VCaP (cell line): ENCODE data around the gene CALN1.

Source experiments
- H3K27ac ChIP-seq: fragments of 450-650 bp; 2 replicates; pipeline ENCODE4 v1.5.1; 2017
- TF ChIP-seq, protein P1 (sequence below): fragments of 450-650 bp; conservative IDR thresholded peaks from 2 replicates; pipeline ENCODE4 v1.5.1; 2017; ENCODE audit warnings: mild to moderate bottlenecking, moderate library complexity

CALN1 gene

DNA sequence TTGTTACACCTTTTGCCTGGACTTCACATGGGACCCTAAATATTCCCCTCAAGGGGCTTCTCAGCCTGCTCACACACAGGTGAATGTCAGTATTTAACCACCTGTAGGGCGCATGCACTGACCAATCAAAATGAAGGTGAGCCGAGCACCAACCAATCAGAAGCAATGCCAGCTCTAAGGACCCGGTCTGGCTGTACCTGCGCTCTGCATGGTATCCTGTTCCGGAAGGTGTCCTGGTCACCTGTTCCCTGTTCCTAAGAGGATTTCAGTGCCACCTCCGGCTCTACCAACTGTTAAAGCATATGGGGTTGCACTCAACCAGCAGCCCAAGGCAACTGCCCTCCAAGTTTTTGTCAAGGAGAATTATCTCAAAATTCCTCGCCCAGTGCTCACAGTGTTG lies 18.4 kb upstream of the CALN1 start:
- no peak overlapping the region for H3K27ac ChIP-seq
- TF ChIP-seq, protein P1, sequence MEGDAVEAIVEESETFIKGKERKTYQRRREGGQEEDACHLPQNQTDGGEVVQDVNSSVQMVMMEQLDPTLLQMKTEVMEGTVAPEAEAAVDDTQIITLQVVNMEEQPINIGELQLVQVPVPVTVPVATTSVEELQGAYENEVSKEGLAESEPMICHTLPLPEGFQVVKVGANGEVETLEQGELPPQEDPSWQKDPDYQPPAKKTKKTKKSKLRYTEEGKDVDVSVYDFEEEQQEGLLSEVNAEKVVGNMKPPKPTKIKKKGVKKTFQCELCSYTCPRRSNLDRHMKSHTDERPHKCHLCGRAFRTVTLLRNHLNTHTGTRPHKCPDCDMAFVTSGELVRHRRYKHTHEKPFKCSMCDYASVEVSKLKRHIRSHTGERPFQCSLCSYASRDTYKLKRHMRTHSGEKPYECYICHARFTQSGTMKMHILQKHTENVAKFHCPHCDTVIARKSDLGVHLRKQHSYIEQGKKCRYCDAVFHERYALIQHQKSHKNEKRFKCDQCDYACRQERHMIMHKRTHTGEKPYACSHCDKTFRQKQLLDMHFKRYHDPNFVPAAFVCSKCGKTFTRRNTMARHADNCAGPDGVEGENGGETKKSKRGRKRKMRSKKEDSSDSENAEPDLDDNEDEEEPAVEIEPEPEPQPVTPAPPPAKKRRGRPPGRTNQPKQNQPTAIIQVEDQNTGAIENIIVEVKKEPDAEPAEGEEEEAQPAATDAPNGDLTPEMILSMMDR = no peak

DNA sequence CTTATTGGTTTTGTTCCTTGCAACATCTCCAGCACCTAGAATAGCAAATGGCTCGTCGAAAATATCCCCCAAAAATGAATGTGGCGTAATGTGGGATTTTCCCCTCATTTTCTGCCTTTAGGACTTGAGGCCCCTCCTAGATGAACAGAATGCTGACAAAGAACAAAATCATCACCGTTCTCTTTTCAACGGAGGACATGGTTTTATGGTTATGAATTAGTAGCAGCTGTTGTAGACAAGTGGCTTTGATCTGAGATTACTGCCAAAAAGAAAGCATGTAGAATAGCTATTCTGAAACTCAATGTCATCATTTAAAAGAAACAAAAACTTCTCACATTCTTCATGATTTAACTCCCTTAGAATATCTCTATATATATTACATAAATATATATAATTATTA lies 17.2 kb upstream of the CALN1 start:
- H3K27ac ChIP-seq = no peak overlapping the region

DNA sequence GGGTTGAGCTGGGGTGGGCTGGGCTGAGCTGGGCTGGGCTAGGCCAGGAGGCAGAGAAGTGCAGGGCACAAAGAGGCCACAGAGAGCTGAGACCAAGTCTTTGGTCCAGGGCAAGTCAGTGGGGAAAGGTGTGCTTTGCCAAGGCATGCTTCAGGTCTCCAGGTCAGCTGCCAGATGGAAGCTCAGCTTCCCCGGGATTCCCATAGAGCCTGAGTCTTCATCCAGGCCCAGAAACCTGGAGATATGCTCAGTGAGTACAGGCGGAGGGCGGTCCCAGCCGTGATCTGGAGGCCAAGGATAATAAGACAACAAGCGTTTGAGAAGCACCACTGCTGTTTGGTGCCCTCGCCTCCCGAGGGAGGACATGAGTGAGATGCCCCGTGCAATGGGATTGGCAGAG lies 4.7 kb upstream of the CALN1 start:
- H3K27ac ChIP-seq = no peak overlapping the region
- TF ChIP-seq, protein P1 = no peak

More for the DNA sequence above, 17.2 kb upstream of the CALN1 start:
- TF ChIP-seq, protein P1 = no peak

DNA sequence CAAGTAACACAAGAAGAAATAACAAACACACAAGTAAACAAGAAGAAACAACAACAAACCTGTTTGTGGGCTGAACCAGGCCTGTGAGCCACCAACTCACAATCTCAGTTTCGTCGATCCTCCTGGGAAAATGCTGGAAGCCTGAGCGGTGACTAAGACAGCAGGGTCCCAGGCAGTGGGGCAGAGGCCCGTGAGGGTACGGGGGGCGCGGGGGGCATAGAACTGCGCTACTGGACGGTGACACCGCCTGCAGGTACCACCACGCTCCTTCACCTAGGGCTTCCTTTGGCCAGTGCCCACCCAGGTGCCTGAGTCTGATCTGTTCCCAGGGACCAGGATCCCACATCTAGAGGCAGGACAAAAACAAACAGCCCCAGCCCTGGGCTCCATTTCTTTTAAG lies 3.4 kb upstream of the CALN1 start:
- TF ChIP-seq, protein P1 = no peak
- H3K27ac ChIP-seq = no peak overlapping the region

DNA sequence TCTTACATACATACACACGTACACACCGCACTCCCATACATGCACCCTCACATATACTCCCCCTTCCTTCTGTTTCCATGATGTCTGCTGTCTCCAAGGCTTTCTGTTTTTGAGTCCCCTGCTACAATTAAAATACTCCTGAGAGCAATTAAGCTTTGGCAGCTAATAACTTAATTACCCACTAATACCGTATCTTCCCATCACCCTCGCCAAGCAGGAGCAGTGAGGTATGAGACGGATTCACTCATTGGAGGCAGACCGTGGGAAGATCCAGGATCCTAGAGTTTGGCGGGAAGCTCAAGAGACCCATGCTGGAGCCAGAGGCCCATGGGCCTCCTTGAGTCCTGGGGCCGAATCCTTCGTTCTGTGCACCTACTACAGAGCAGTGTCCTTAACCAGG lies 1.7 kb upstream of the CALN1 start:
- no peak overlapping the region for H3K27ac ChIP-seq
- TF ChIP-seq, protein P1 = no peak

DNA sequence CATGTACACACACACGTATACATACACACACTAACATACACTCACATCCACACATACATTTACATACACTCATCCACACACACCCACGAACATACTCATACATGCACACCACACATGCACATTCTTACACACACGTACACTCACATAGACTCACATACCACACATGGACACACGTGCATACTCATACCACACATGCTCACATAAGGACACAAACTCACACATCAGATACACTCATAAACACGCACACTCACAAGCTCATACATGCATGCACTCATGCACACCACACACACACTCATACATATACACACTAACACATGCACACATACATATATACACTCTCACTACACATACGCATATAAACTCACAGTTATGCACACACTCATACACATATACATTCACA lies 1.2 kb upstream of the CALN1 start:
- H3K27ac ChIP-seq = no peak overlapping the region
- TF ChIP-seq, protein P1 = no peak

DNA sequence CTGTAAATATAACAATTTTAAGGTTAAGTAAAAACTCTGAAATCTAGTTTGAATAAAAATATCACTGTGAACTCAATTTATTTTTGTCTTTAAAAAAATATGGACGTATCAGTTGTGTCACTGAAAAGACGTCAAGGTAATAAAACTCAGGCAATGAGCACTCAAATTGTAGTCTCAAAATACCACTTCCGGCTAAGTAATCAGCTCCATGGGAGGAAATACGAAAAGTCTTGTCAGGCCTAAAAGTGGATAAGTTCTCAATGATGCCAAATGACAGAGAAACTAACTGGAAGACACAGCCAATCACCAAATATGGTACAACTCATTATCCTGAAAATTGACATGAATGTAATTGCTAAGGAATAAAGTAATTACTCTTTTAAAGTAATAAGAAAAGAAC lies 719 bp downstream of the CALN1 start:
- no peak overlapping the region for H3K27ac ChIP-seq
- TF ChIP-seq, protein P1 = no peak

DNA sequence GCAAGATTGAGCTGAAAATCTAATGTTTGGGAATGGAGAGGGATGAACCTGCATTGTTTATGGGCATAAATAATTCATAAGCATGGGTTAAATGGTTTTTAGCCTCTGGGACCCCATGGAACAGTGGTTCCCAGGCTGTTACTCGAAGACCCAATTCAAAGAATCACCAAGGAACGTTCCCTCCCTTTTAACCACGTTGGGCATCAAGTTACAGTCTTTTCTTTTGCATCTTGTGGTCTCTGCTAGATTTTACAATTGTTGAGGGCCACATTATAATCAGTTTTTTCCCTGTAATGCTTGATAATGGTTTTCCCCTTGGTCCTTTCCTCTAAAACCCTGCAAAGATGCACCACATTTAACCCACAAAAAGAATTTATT lies 2.5 kb downstream of the CALN1 start:
- TF ChIP-seq, protein P1 = no peak
- no peak overlapping the region for H3K27ac ChIP-seq
